K562 (cell line): ENCODE measurements around the gene TMPRSS6. TPM values are rescaled to one million over a fixed set of nuclear protein-coding genes. Genes with fewer than 3 reads are reported as not detected.
A peak's percentile ranks its signal among the peaks of the same experiment; 100 is the strongest.

Source experiments
- ATAC-seq: fragments of 200-7000 bp; cut with Tn5 transposase; 3 replicates; pipeline ENCODE4 v1.9.1; 2020; ENCODE audit warnings: moderate library complexity
- BruUV-seq: library from RNA; stranded (reverse); fragments of 400-500 nt; replicated peaks from 2 replicates; lab custom pipeline; 2021; lab: Mats Ljungman, UMichigan
- CTCF ChIA-PET: fragments of 300-600 bp; formaldehyde crosslinking; extraction: SDS; loops from one replicate; lab custom pipeline; 2021; ENCODE audit warnings: low intra/inter-chr PET ratio; lab: Yijun Ruan, JAX
- POLR2A ChIA-PET: fragments of 300-600, 350-650 bp; sonication (Branson Sonifier 250); formaldehyde crosslinking; extraction: SDS; loops from one replicate; lab custom pipeline; 2021; ENCODE audit warnings: antibody characterized with exemption, inconsistent platforms; lab: Yijun Ruan, JAX
- DNase-seq, 4 experiments: peaks; one replicate each; pipeline versions ENCODE4 v3.0.0 to v3.0.0-alpha.2; 2011 to 2018; ENCODE audit warnings: low spot score in 3 of 4, mixed read lengths in 3 of 4; ENCODE audit errors: extremely low read depth in 1 of 4
- FAIRE-seq: peaks from 2 replicates; lab custom pipeline; 2011; peaks lifted over from hg19 to GRCh38; lab: Jason Lieb, UNC
- H2AFZ ChIP-seq: 2 replicates; pipeline ENCODE4 v1.6.0; 2011; ENCODE audit warnings: low read depth, low read length, control low read depth, inconsistent platforms
- H3K27ac ChIP-seq: fragments of 200-600 bp; 3 replicates; pipeline ENCODE4 v1.8.0; 2011; ENCODE audit warnings: low read depth, mild to moderate bottlenecking, control low read depth, inconsistent platforms, low read length, moderate library complexity, mixed read lengths; ENCODE audit errors: extremely low read depth
- H3K27me3 ChIP-seq, 2 experiments: fragments of 300-600 bp in 1 of 2; 2 replicates in 1 of 2; 3 replicates in 1 of 2; pipeline versions ENCODE4 v1.6.0 to v1.8.0; 2011; ENCODE audit warnings: inconsistent platforms in 2 of 2, low read length in 2 of 2, mild to moderate bottlenecking in 1 of 2, mixed read lengths in 1 of 2, moderate library complexity in 1 of 2; ENCODE audit not compliant: control insufficient read depth in 2 of 2, insufficient read depth in 2 of 2
- H3K36me3 ChIP-seq: fragments of 300-600 bp; 3 replicates; pipeline ENCODE4 v1.8.0; 2011; ENCODE audit warnings: mild to moderate bottlenecking, low read length, inconsistent platforms; ENCODE audit not compliant: control insufficient read depth, insufficient read depth
- H3K4me1 ChIP-seq, 2 experiments: fragments of 200-600 bp in 1 of 2; replicated peaks in 1 of 2; 2 replicates in 1 of 2; 3 replicates in 1 of 2; pipeline versions ENCODE4 v1.5.1 to v1.8.0; 2011; ENCODE audit warnings: inconsistent platforms in 2 of 2, low read length in 2 of 2, mild to moderate bottlenecking in 1 of 2, mixed read lengths in 1 of 2, moderate library complexity in 1 of 2; ENCODE audit not compliant: control insufficient read depth in 2 of 2, insufficient read depth in 2 of 2
- H3K4me2 ChIP-seq: 2 replicates; pipeline ENCODE4 v1.6.1; 2011; ENCODE audit warnings: low read length, control low read depth, inconsistent platforms, mixed read lengths; ENCODE audit not compliant: insufficient read depth
- H3K4me3 ChIP-seq: fragments of 200-600 bp; sonication (generic), shearing (Covaris generic); 2 replicates; pipeline ENCODE4 v1.5.1; 2016; ENCODE audit warnings: control low read depth, inconsistent platforms
- H3K79me2 ChIP-seq: fragments of 200-600 bp; 3 replicates; pipeline ENCODE4 v1.8.0; 2011; ENCODE audit warnings: low read length, inconsistent platforms; ENCODE audit not compliant: control insufficient read depth, insufficient read depth
- H3K9ac ChIP-seq, 2 experiments: 2 replicates each; pipeline versions ENCODE4 v1.6.0 to v1.6.1; 2011; ENCODE audit warnings: low read depth in 2 of 2, low read length in 2 of 2, control low read depth in 1 of 2, inconsistent platforms in 1 of 2, mild to moderate bottlenecking in 1 of 2, mixed read lengths in 1 of 2; ENCODE audit not compliant: insufficient read depth in 1 of 2
- H3K9me1 ChIP-seq: one replicate; pipeline ENCODE4 v1.6.0; 2011; ENCODE audit warnings: inconsistent platforms, mild to moderate bottlenecking, low read length, moderate library complexity; ENCODE audit not compliant: control insufficient read depth, insufficient read depth
- H3K9me3 ChIP-seq: replicated peaks from 2 replicates; pipeline ENCODE4 v1.5.1; 2011; ENCODE audit warnings: low read depth, low read length, inconsistent platforms; ENCODE audit not compliant: control insufficient read depth, insufficient read depth
- H4K20me1 ChIP-seq: replicated peaks from 2 replicates; pipeline ENCODE4 v1.6.1; 2011; ENCODE audit warnings: low read length, inconsistent platforms, mixed read lengths; ENCODE audit not compliant: control insufficient read depth, insufficient read depth
- BRF1 ChIP-seq: IDR thresholded peaks from 3 replicates; pipeline ENCODE4 v1.6.1; 2011; ENCODE audit warnings: borderline replicate concordance, mild to moderate bottlenecking; ENCODE audit not compliant: insufficient read length; ENCODE audit errors: extremely low read depth
- HDAC8 ChIP-seq: fragments of 450-650 bp; IDR thresholded peaks from 2 replicates; pipeline ENCODE4 v1.6.1; 2016; ENCODE audit warnings: mild to moderate bottlenecking, missing genetic modification characterization, moderate library complexity, missing compliant biosample characterization
- HNRNPL ChIP-seq: fragments of 200-400 bp; formaldehyde crosslinking; IDR thresholded peaks from 2 replicates; pipeline ENCODE4 v1.6.1; 2017; ENCODE audit warnings: low read depth, mild to moderate bottlenecking, low read length
- ZFP30 ChIP-seq: fragments of 250-450 bp; sonication (Bioruptor Pico); IDR thresholded peaks from 2 replicates; pipeline ENCODE4 v1.8.0; 2022; ENCODE audit warnings: moderate library complexity, mild to moderate bottlenecking, inconsistent platforms, borderline replicate concordance
- WGBS: fragments of 100-300 bp; shearing (Covaris generic); methylation state at CpG from one replicate; pipeline ENCODE4 v1.1.6; 2016; ENCODE audit warnings: low coverage, mixed read lengths; ENCODE audit not compliant: insufficient coverage; ENCODE audit errors: missing lambda C conversion rate; 5-methylcytosine and 5-hydroxymethylcytosine counted together
- in situ Hi-C: fragments of 300-500 bp; cut with MboI; formaldehyde crosslinking; loops from 4 replicates; pipeline ENCODE4 v1.15.0; 2018; ENCODE audit warnings: inconsistent platforms, mixed read lengths
- intact Hi-C: fragments of 100-400 bp; cut with micrococcal nuclease; formaldehyde crosslinking; loops from 2 replicates; pipeline ENCODE4 v1.14.2; 2022
- polyA plus RNA-seq, 8 experiments: library from polyadenylated mRNA; depleted of rRNA in 4 of 8; stranded (reverse) in 5 of 8; unstranded in 3 of 8; fragments of >200 nt; fragmentation: Nextera tagmentation in 2 of 8; fragmentation: Illumina TruSeq in 1 of 8; extraction: Ambion mirVana in 2 of 8; extraction: Trizol in 1 of 8; gene quantifications; 2 replicates each; pipeline versions ENCODE4 v1.2.1 to v1.2.3, GENCODE V29; 2011 to 2014; ENCODE audit warnings: inconsistent platforms in 1 of 8, missing spikeins in 1 of 8
- total RNA-seq, 7 experiments: library from RNA; depleted of rRNA in 6 of 7; stranded (reverse); fragments of >200 nt in 6 of 7; fragmentation: Illumina TruSeq in 2 of 7; extraction: Trizol in 2 of 7; gene quantifications; 2 replicates each; pipeline versions ENCODE4 v1.2.1 to v1.2.3, GENCODE V29; 2011 to 2021; ENCODE audit warnings: low replicate concordance in 1 of 7
- TF ChIP-seq, protein P1 (sequence below): conservative IDR thresholded peaks from 2 replicates; pipeline ENCODE4 v1.6.1; 2011; ENCODE audit warnings: low read depth, mild to moderate bottlenecking, low read length; ENCODE audit not compliant: control insufficient read depth

TMPRSS6 gene
- total and polyA plus RNA-seq, 9 of the 15 experiments (the other 6 are each of a cell fraction or from before 2014, with no cell fraction given): 0.03 TPM; not detected in 8

DNA sequence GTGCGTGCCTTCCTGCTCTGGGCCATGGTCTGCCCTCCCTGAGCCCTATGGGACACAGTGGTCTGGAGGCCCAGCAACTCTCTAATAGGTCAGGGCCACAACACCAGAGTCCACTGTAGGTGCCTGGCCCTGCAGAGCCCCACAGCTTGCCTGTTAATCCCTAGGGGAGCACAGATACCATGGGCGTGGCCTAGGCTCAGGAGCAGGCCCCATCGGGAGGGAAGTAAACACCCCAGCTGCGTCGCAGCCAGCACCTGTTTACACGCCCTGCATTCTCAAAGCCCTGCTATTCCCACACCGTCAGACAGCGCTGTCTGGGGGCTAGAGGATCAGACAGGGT lies 55.5 kb downstream of the TMPRSS6 start:
- CTCF ChIA-PET: no interaction called here
- no peak overlapping the region for H3K4me2 ChIP-seq
- no TSS peak for BruUV-seq

More for the DNA sequence above, 55.5 kb downstream of the TMPRSS6 start:
- POLR2A ChIA-PET: no interaction called here
- Histone ChIP-seq H3K9me3 (no peaks in the 10 kb centered on the region), H3K27me3 (peaks cover 10 to 54% of the 10 kb centered on the region in 2 experiments; a peak in 4 of 5 replicates), H3K9ac (0 out of 4 replicates have a peak overlapping the region, but pooled peaks of 1 of the 2 experiments have one; percentile 26), H3K79me2 (no peaks in the 10 kb centered on the region), H3K36me3 (no peaks in the 10 kb centered on the region), H3K9me1 (no peaks in the 10 kb centered on the region), H3K27ac (no peak overlapping the region), H2AFZ (no peak overlapping the region), H4K20me1 (no peaks in the 10 kb centered on the region)
- intact Hi-C loops: no loop called here
- FAIRE-seq (no peak), DNase-seq (peak in 3 of 4 experiments; percentile 27 to 35 (median 28)), ATAC-seq (peak; percentile 24; the same call in 1 of the 3 replicates)
- TF ChIP-seq, protein P1, sequence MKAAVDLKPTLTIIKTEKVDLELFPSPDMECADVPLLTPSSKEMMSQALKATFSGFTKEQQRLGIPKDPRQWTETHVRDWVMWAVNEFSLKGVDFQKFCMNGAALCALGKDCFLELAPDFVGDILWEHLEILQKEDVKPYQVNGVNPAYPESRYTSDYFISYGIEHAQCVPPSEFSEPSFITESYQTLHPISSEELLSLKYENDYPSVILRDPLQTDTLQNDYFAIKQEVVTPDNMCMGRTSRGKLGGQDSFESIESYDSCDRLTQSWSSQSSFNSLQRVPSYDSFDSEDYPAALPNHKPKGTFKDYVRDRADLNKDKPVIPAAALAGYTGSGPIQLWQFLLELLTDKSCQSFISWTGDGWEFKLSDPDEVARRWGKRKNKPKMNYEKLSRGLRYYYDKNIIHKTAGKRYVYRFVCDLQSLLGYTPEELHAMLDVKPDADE: no peak
- no peak for TF ChIP-seq BRF1
- TF ChIP-seq ZFP30 (CRISPR knock-in tag): no peak
- no peak for TF ChIP-seq HNRNPL
- TF ChIP-seq HDAC8 (tag): no peak
- TF ChIP-seq, all 486 proteins: peak for 0
- no peak overlapping the region for H3K4me3 ChIP-seq
- WGBS: 6% methylated on average over 8 of the region's 8 CpGs
- H3K4me1 ChIP-seq: peaks cover 0 to 25% of the 10 kb centered on the region in 2 experiments; a peak in 2 of 5 replicates
- in situ Hi-C loops: no loop called here
